K562 (cell line): ENCODE data around the gene STUB1. TPM values are rescaled to one million over a fixed set of nuclear protein-coding genes. Genes with fewer than 3 reads are reported as not detected.
A peak's percentile ranks its signal among the peaks of the same experiment; 100 is the strongest.

Experiments
- BRF2 ChIP-seq: IDR thresholded peaks from 3 replicates; pipeline ENCODE4 v1.6.1; 2011; ENCODE audit warnings: borderline replicate concordance, mild to moderate bottlenecking; ENCODE audit not compliant: insufficient read length, insufficient read depth
- E2F6 ChIP-seq, 2 experiments: IDR thresholded peaks; 2 replicates each; pipeline ENCODE4 v1.6.1; 2011; ENCODE audit warnings: borderline replicate concordance in 1 of 2, control low read depth in 1 of 2, low read depth in 1 of 2, low read length in 1 of 2, mild to moderate bottlenecking in 1 of 2, mixed read lengths in 1 of 2, moderate library complexity in 1 of 2; ENCODE audit not compliant: insufficient read depth in 1 of 2, insufficient read length in 1 of 2, poor library complexity in 1 of 2, severe bottlenecking in 1 of 2; ENCODE audit errors: extremely low read depth in 1 of 2
- FUS ChIP-seq: fragments of 200-400 bp; formaldehyde crosslinking; optimal IDR thresholded peaks from 2 replicates; pipeline ENCODE3; 2017; ENCODE audit warnings: low read depth, low read length
- MBD1 ChIP-seq: fragments of 250-450 bp; sonication (Bioruptor Pico); IDR thresholded peaks from 2 replicates; pipeline ENCODE4 v1.8.0; 2022; ENCODE audit warnings: inconsistent platforms
- MEIS2 ChIP-seq: fragments of 450-650 bp; IDR thresholded peaks from 2 replicates; pipeline ENCODE4 v1.6.1; 2014; ENCODE audit warnings: mild to moderate bottlenecking; ENCODE audit not compliant: partially characterized antibody
- MTA2 ChIP-seq: fragments of 450-650 bp; IDR thresholded peaks from 2 replicates; pipeline ENCODE4 v1.6.1; 2016; ENCODE audit warnings: low read depth
- TCFL5 ChIP-seq: fragments of 250-450 bp; sonication (Bioruptor Pico); conservative IDR thresholded peaks from 2 replicates; pipeline ENCODE4 v1.6.1; 2021; ENCODE audit warnings: mild to moderate bottlenecking, moderate library complexity, matching md5 sums
- ZBTB33 ChIP-seq: sonication (generic); formaldehyde crosslinking; IDR thresholded peaks from 2 replicates; pipeline ENCODE4 v1.8.1; 2023; ENCODE audit warnings: mild to moderate bottlenecking, missing genetic modification reagents
- ZNF274 ChIP-seq: IDR thresholded peaks from 2 replicates; pipeline ENCODE4 v1.6.1; 2011; ENCODE audit warnings: low read depth, mild to moderate bottlenecking, low read length, moderate library complexity, borderline replicate concordance
- ZNF583 ChIP-seq: fragments of 250-450 bp; sonication (Bioruptor Pico); IDR thresholded peaks from 2 replicates; pipeline ENCODE4 v1.4.0; 2020
- ZNF75A ChIP-seq: fragments of 450-650 bp; formaldehyde crosslinking; IDR thresholded peaks from 2 replicates; pipeline ENCODE4 v1.4.0; 2020; ENCODE audit warnings: mild to moderate bottlenecking
- polyA plus RNA-seq, 8 experiments: library from polyadenylated mRNA; depleted of rRNA in 4 of 8; stranded (reverse) in 5 of 8; unstranded in 3 of 8; fragments of >200 nt; fragmentation: Nextera tagmentation in 2 of 8; fragmentation: Illumina TruSeq in 1 of 8; extraction: Ambion mirVana in 2 of 8; extraction: Trizol in 1 of 8; gene quantifications; 2 replicates each; pipeline versions ENCODE4 v1.2.1 to v1.2.3, GENCODE V29; 2011 to 2014; ENCODE audit warnings: inconsistent platforms in 1 of 8, missing spikeins in 1 of 8
- total RNA-seq, 7 experiments: library from RNA; depleted of rRNA in 6 of 7; stranded (reverse); fragments of >200 nt in 6 of 7; fragmentation: Illumina TruSeq in 2 of 7; extraction: Trizol in 2 of 7; gene quantifications; 2 replicates each; pipeline versions ENCODE4 v1.2.1 to v1.2.3, GENCODE V29; 2011 to 2021; ENCODE audit warnings: low replicate concordance in 1 of 7
- TF ChIP-seq, protein P1 (sequence below), 2 experiments: fragments of 450-650 bp; conservative IDR thresholded peaks; 2 replicates each; pipeline ENCODE4 v1.6.1; 2017; ENCODE audit warnings: mild to moderate bottlenecking in 2 of 2, moderate library complexity in 2 of 2
- TF ChIP-seq, protein P2 (sequence below): sonication (generic); formaldehyde crosslinking; IDR thresholded peaks from 2 replicates; pipeline ENCODE4 v1.8.1; 2022; ENCODE audit warnings: missing genetic modification reagents

Gene STUB1
- total and polyA plus RNA-seq, 9 of the 15 experiments (the other 6 are each of a cell fraction or from before 2014, with no cell fraction given): 10.6 to 251 (median 152) TPM

GRCh38 chr16:636206-637080 lies 43.8 kb upstream of the STUB1 start, which contains the start of gene METTL26 (continued):
- TF ChIP-seq ZBTB33 (CRISPR knock-in tag) (peak; percentile 43; the same call in 1 of the 2 replicates), MEIS2 (no peak), MTA2 (no peak), E2F6 (IDR thresholded peaks at IDR 0.05; ENCODE audit: borderline replicate concordance in 1 of 2, extremely low read depth in 1 of 2, insufficient read depth in 1 of 2, insufficient read length in 1 of 2, low read depth in 1 of 2, low read length in 1 of 2, poor library complexity in 1 of 2, severe bottlenecking in 1 of 2) (peak; percentile 93 to 95), MBD1 (CRISPR knock-in tag) (no peak), TCFL5 (CRISPR knock-in tag) (no peak), ZNF75A (no peak), BRF2 (no peak), ZNF274 (peak; percentile 54; the same call in 1 of the 2 replicates), ZNF583 (CRISPR knock-in tag) (no peak), FUS (peak; percentile 74)
- TF ChIP-seq, protein P1, sequence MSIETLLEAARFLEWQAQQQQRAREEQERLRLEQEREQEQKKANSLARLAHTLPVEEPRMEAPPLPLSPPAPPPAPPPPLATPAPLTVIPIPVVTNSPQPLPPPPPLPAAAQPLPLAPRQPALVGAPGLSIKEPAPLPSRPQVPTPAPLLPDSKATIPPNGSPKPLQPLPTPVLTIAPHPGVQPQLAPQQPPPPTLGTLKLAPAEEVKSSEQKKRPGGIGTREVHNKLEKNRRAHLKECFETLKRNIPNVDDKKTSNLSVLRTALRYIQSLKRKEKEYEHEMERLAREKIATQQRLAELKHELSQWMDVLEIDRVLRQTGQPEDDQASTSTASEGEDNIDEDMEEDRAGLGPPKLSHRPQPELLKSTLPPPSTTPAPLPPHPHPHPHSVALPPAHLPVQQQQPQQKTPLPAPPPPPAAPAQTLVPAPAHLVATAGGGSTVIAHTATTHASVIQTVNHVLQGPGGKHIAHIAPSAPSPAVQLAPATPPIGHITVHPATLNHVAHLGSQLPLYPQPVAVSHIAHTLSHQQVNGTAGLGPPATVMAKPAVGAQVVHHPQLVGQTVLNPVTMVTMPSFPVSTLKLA (conservative IDR thresholded peaks at IDR 0.05): peak; percentile 89 to 97
- TF ChIP-seq, protein P2, sequence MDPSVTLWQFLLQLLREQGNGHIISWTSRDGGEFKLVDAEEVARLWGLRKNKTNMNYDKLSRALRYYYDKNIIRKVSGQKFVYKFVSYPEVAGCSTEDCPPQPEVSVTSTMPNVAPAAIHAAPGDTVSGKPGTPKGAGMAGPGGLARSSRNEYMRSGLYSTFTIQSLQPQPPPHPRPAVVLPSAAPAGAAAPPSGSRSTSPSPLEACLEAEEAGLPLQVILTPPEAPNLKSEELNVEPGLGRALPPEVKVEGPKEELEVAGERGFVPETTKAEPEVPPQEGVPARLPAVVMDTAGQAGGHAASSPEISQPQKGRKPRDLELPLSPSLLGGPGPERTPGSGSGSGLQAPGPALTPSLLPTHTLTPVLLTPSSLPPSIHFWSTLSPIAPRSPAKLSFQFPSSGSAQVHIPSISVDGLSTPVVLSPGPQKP (CRISPR knock-in tag): no peak
